HepG2 (cell line): Measurements from ENCODE around the gene INPP4B. TPM values are rescaled to one million over a fixed set of nuclear protein-coding genes. Genes with fewer than 3 reads are reported as not detected.

Experiments used
- ATAC-seq: fragments of 200-7000 bp; cut with Tn5 transposase; 3 replicates; pipeline ENCODE4 v1.9.1; 2020; ENCODE audit warnings: mild to moderate bottlenecking, moderate library complexity
- BruUV-seq: library from RNA; stranded (reverse); fragments of 400-500 nt; replicated peaks from 2 replicates; lab custom pipeline; 2021; lab: Mats Ljungman, UMichigan
- CTCF ChIA-PET: fragments of 300-600 bp; formaldehyde crosslinking; extraction: SDS; loops from one replicate; lab custom pipeline; 2021; ENCODE audit warnings: low total read pairs, inconsistent platforms, low intra/inter-chr PET ratio; lab: Yijun Ruan, JAX
- POLR2A ChIA-PET: fragments of 350-600 bp; sonication (Branson Sonifier 250); formaldehyde crosslinking; loops from one replicate; lab custom pipeline; 2020; ENCODE audit warnings: antibody characterized with exemption, inconsistent platforms; lab: Yijun Ruan, JAX
- DNase-seq: peaks from one replicate; pipeline ENCODE4 v3.0.0-alpha.2; 2015; ENCODE audit warnings: low spot score
- FAIRE-seq: peaks from 3 replicates; lab custom pipeline; 2011; peaks lifted over from hg19 to GRCh38; lab: Jason Lieb, UNC
- H2AFZ ChIP-seq: one replicate; pipeline ENCODE4 v1.6.1; 2011; ENCODE audit warnings: low read length, inconsistent platforms
- H3K27ac ChIP-seq: fragments of 300-600 bp; 3 replicates; pipeline ENCODE4 v1.8.0; 2011; ENCODE audit warnings: mixed run types, mild to moderate bottlenecking, mixed read lengths, low read length, inconsistent platforms; ENCODE audit not compliant: insufficient read depth; ENCODE audit errors: extremely low read length
- H3K27me3 ChIP-seq, 2 experiments: fragments of 200-600 bp in 1 of 2; 2 replicates in 1 of 2; 3 replicates in 1 of 2; pipeline versions ENCODE4 v1.6.0 to v1.8.0; 2011; ENCODE audit warnings: low read length in 2 of 2, mild to moderate bottlenecking in 2 of 2, moderate library complexity in 2 of 2, inconsistent platforms in 1 of 2; ENCODE audit not compliant: insufficient read depth in 2 of 2, control insufficient read depth in 1 of 2
- H3K36me3 ChIP-seq, 2 experiments: fragments of 200-600 bp in 1 of 2; replicated peaks in 1 of 2; 2 replicates in 1 of 2; 3 replicates in 1 of 2; pipeline versions ENCODE4 v1.5.1 to v1.8.0; 2011; ENCODE audit warnings: low read length in 2 of 2, inconsistent platforms in 1 of 2; ENCODE audit not compliant: insufficient read depth in 2 of 2, control insufficient read depth in 1 of 2
- H3K4me1 ChIP-seq: 2 replicates; pipeline ENCODE4 v1.5.1; 2012; ENCODE audit warnings: low read length, inconsistent platforms; ENCODE audit not compliant: insufficient read depth
- H3K4me2 ChIP-seq: 2 replicates; pipeline ENCODE4 v1.6.0; 2011; ENCODE audit warnings: low read depth, low read length, inconsistent platforms
- H3K4me3 ChIP-seq, 3 experiments: fragments of 200-600 bp in 1 of 3; sonication (generic), shearing (Covaris generic) in 1 of 3; replicated peaks in 1 of 3; 2 replicates each; pipeline ENCODE4 v1.5.1; 2011 to 2016; ENCODE audit warnings: low read length in 3 of 3, inconsistent platforms in 2 of 3, low read depth in 2 of 3, mild to moderate bottlenecking in 2 of 3, control low read depth in 1 of 3, mixed read lengths in 1 of 3; ENCODE audit not compliant: insufficient read depth in 1 of 3
- H3K79me2 ChIP-seq: one replicate; pipeline ENCODE4 v1.6.1; 2011; ENCODE audit warnings: low read length, inconsistent platforms; ENCODE audit not compliant: insufficient read depth
- H3K9ac ChIP-seq: 2 replicates; pipeline ENCODE4 v1.6.0; 2011; ENCODE audit warnings: mild to moderate bottlenecking, low read depth, low read length, inconsistent platforms; ENCODE audit not compliant: insufficient read depth
- H3K9me3 ChIP-seq: 2 replicates; pipeline ENCODE4 v1.5.1; 2012; ENCODE audit warnings: mild to moderate bottlenecking, low read length
- H4K20me1 ChIP-seq: 2 replicates; pipeline ENCODE4 v1.6.0; 2011; ENCODE audit warnings: inconsistent platforms, mild to moderate bottlenecking, low read length, moderate library complexity; ENCODE audit not compliant: insufficient read depth
- ELF3 ChIP-seq: IDR thresholded peaks from 2 replicates; pipeline ENCODE4 v1.6.1; 2016; ENCODE audit warnings: missing genetic modification reagents, missing compliant biosample characterization
- HOXA9 ChIP-seq: sonication (generic); formaldehyde crosslinking; IDR thresholded peaks from 2 replicates; pipeline ENCODE4 v1.8.1; 2022; ENCODE audit warnings: missing genetic modification reagents, mild to moderate bottlenecking, moderate library complexity, borderline replicate concordance
- KMT2A ChIP-seq: sonication (generic); formaldehyde crosslinking; IDR thresholded peaks from 2 replicates; pipeline ENCODE4 v1.4.0; 2020; ENCODE audit warnings: missing genetic modification reagents
- NKX3-1 ChIP-seq: sonication (generic); formaldehyde crosslinking; IDR thresholded peaks from 2 replicates; pipeline ENCODE4 v1.5.0; 2020; ENCODE audit warnings: missing genetic modification reagents
- NPAS2 ChIP-seq: sonication (generic); formaldehyde crosslinking; IDR thresholded peaks from 2 replicates; pipeline ENCODE4 v1.8.0; 2022; ENCODE audit warnings: mild to moderate bottlenecking, missing genetic modification reagents, borderline replicate concordance
- NR2C2 ChIP-seq: sonication (generic); formaldehyde crosslinking; IDR thresholded peaks from 2 replicates; pipeline ENCODE4 v1.4.0; 2020; ENCODE audit warnings: missing genetic modification reagents, mild to moderate bottlenecking, moderate library complexity, borderline replicate concordance
- NR2F6 ChIP-seq, 2 experiments: IDR thresholded peaks; 2 replicates each; pipeline ENCODE4 v1.6.1; 2016; ENCODE audit warnings: antibody characterized with exemption in 1 of 2, mild to moderate bottlenecking in 1 of 2
- SNAI1 ChIP-seq: sonication (generic); formaldehyde crosslinking; IDR thresholded peaks from 2 replicates; pipeline ENCODE4 v1.5.0; 2020; ENCODE audit warnings: mild to moderate bottlenecking, missing genetic modification reagents, borderline replicate concordance
- TEAD2 ChIP-seq: sonication (generic); formaldehyde crosslinking; IDR thresholded peaks from 2 replicates; pipeline ENCODE4 v1.9.0; 2021; ENCODE audit warnings: missing genetic modification reagents
- ZBTB1 ChIP-seq: sonication (generic); formaldehyde crosslinking; IDR thresholded peaks from 2 replicates; pipeline ENCODE4 v1.4.0; 2020; ENCODE audit warnings: missing genetic modification reagents, borderline replicate concordance
- ZNF747 ChIP-seq: sonication (generic); formaldehyde crosslinking; IDR thresholded peaks from 2 replicates; pipeline ENCODE4 v1.8.1; 2023; ENCODE audit warnings: missing genetic modification reagents, mild to moderate bottlenecking, borderline replicate concordance
- WGBS: methylation state at CpG from one replicate; pipeline ENCODE4 v1.1.6; 2017; ENCODE audit warnings: low lambda C conversion rate; 5-methylcytosine and 5-hydroxymethylcytosine counted together
- in situ Hi-C: cut with HindIII; loops from 2 replicates; pipeline ENCODE4 v1.10.0; 2017; ENCODE audit warnings: low pct_unique_long_range_greater_than_20kb; ENCODE audit not compliant: extremely low pct_ligation_motif_present
- intact Hi-C: fragments of 100-400 bp; cut with micrococcal nuclease; formaldehyde crosslinking; loops from one replicate; pipeline ENCODE4 v1.10.0; 2022; ENCODE audit not compliant: unreplicated experiment
- polyA plus RNA-seq, 8 experiments: library from polyadenylated mRNA; depleted of rRNA in 3 of 8; stranded (reverse) in 7 of 8; unstranded in 1 of 8; fragments of >200 nt; fragmentation: Illumina TruSeq in 4 of 8; extraction: Trizol in 4 of 8; gene quantifications; 2 replicates each; pipeline versions ENCODE4 v1.2.1 to v1.2.3, GENCODE V29; 2011 to 2016; ENCODE audit warnings: low read depth in 4 of 8, missing spikeins in 1 of 8, mixed read lengths in 1 of 8; ENCODE audit not compliant: insufficient read depth in 1 of 8
- total RNA-seq, 5 experiments: library from RNA; depleted of rRNA; stranded (reverse); fragments of >200 nt; fragmentation: Illumina TruSeq; extraction: Trizol; gene quantifications; 2 replicates each; pipeline ENCODE4 v1.2.3, GENCODE V29; 2016; ENCODE audit warnings: low read depth in 1 of 5
- TF ChIP-seq, protein P1 (sequence below): sonication (generic); formaldehyde crosslinking; IDR thresholded peaks from 2 replicates; pipeline ENCODE4 v1.8.1; 2023; ENCODE audit warnings: mild to moderate bottlenecking, missing genetic modification reagents
- TF ChIP-seq, protein P2 (sequence below): sonication (generic); formaldehyde crosslinking; IDR thresholded peaks from 2 replicates; pipeline ENCODE4 v1.5.0; 2020; ENCODE audit warnings: missing genetic modification reagents, mild to moderate bottlenecking, borderline replicate concordance
- TF ChIP-seq, protein P3 (sequence below): sonication (generic); formaldehyde crosslinking; IDR thresholded peaks from 2 replicates; pipeline ENCODE4 v1.4.0; 2020; ENCODE audit warnings: missing genetic modification reagents

Gene INPP4B
- total and polyA plus RNA-seq, 2 of the 13 experiments (the other 11 are each of a cell fraction or from before 2014, with no cell fraction given), result not detected

GRCh38 chr4:142776026-142776425, 70.1 kb downstream of the INPP4B start (continued):
- no peak for TF ChIP-seq ZBTB1
- TF ChIP-seq NR2F6 (IDR thresholded peaks at IDR 0.05), result no peak
- TF ChIP-seq NR2F6 (CRISPR knock-in tag; IDR thresholded peaks at IDR 0.05), result no peak
- no peak for TF ChIP-seq ELF3 (CRISPR knock-in tag)
- TF ChIP-seq NR2C2 (CRISPR knock-in tag), result no peak
- no peak for TF ChIP-seq TEAD2 (CRISPR knock-in tag)

- no peak for DNase-seq
- FAIRE-seq, result no peak
- Histone ChIP-seq H3K36me3 (no peaks in the 10 kb centered on the region), H2AFZ (no peak overlapping the region), H3K27me3 (no peaks in the 10 kb centered on the region; a peak in 1 of 5 replicates), H3K4me2 (no peak overlapping the region), H3K79me2 (no peaks in the 10 kb centered on the region), H3K27ac (no peak overlapping the region), H3K9ac (no peak overlapping the region), H4K20me1 (no peaks in the 10 kb centered on the region), H3K4me3 (no peak overlapping the region), H3K4me1 (no peaks in the 10 kb centered on the region), H3K9me3 (no peaks in the 10 kb centered on the region)
- ATAC-seq, result no peak
- CTCF ChIA-PET, result no interaction called here
- POLR2A ChIA-PET, result no interaction called here
- in situ Hi-C loops, result no loop called here
- intact Hi-C loops, result no loop called here
- WGBS, result 0% methylated on average over 2 of the region's 2 CpGs
- no TSS peak for BruUV-seq
- TF ChIP-seq KMT2A (CRISPR knock-in tag) (no peak), HOXA9 (CRISPR knock-in tag) (no peak), ZNF747 (no peak), NPAS2 (CRISPR knock-in tag) (no peak), NKX3-1 (CRISPR knock-in tag) (no peak), SNAI1 (CRISPR knock-in tag) (no peak)
- TF ChIP-seq, protein P1, sequence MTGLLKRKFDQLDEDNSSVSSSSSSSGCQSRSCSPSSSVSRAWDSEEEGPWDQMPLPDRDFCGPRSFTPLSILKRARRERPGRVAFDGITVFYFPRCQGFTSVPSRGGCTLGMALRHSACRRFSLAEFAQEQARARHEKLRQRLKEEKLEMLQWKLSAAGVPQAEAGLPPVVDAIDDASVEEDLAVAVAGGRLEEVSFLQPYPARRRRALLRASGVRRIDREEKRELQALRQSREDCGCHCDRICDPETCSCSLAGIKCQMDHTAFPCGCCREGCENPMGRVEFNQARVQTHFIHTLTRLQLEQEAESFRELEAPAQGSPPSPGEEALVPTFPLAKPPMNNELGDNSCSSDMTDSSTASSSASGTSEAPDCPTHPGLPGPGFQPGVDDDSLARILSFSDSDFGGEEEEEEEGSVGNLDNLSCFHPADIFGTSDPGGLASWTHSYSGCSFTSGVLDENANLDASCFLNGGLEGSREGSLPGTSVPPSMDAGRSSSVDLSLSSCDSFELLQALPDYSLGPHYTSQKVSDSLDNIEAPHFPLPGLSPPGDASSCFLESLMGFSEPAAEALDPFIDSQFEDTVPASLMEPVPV (CRISPR knock-in tag), result no peak
- TF ChIP-seq, protein P2, sequence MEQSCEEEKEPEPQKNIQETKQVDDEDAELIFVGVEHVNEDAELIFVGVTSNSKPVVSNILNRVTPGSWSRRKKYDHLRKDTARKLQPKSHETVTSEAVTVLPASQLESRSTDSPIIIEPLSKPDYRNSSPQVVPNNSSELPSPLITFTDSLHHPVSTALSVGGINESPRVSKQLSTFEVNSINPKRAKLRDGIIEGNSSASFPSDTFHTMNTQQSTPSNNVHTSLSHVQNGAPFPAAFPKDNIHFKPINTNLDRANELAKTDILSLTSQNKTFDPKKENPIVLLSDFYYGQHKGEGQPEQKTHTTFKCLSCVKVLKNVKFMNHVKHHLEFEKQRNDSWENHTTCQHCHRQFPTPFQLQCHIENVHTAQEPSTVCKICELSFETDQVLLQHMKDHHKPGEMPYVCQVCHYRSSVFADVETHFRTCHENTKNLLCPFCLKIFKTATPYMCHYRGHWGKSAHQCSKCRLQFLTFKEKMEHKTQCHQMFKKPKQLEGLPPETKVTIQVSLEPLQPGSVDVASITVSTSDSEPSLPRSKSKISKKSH (CRISPR knock-in tag), result no peak
- TF ChIP-seq, protein P3, sequence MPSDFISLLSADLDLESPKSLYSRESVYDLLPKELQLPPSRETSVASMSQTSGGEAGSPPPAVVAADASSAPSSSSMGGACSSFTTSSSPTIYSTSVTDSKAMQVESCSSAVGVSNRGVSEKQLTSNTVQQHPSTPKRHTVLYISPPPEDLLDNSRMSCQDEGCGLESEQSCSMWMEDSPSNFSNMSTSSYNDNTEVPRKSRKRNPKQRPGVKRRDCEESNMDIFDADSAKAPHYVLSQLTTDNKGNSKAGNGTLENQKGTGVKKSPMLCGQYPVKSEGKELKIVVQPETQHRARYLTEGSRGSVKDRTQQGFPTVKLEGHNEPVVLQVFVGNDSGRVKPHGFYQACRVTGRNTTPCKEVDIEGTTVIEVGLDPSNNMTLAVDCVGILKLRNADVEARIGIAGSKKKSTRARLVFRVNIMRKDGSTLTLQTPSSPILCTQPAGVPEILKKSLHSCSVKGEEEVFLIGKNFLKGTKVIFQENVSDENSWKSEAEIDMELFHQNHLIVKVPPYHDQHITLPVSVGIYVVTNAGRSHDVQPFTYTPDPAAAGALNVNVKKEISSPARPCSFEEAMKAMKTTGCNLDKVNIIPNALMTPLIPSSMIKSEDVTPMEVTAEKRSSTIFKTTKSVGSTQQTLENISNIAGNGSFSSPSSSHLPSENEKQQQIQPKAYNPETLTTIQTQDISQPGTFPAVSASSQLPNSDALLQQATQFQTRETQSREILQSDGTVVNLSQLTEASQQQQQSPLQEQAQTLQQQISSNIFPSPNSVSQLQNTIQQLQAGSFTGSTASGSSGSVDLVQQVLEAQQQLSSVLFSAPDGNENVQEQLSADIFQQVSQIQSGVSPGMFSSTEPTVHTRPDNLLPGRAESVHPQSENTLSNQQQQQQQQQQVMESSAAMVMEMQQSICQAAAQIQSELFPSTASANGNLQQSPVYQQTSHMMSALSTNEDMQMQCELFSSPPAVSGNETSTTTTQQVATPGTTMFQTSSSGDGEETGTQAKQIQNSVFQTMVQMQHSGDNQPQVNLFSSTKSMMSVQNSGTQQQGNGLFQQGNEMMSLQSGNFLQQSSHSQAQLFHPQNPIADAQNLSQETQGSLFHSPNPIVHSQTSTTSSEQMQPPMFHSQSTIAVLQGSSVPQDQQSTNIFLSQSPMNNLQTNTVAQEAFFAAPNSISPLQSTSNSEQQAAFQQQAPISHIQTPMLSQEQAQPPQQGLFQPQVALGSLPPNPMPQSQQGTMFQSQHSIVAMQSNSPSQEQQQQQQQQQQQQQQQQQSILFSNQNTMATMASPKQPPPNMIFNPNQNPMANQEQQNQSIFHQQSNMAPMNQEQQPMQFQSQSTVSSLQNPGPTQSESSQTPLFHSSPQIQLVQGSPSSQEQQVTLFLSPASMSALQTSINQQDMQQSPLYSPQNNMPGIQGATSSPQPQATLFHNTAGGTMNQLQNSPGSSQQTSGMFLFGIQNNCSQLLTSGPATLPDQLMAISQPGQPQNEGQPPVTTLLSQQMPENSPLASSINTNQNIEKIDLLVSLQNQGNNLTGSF, result no peak
These were observed 72.6 kb downstream of the INPP4B start for GRCh38 chr4:142773505-142773904.
